HG03571 (cell line): Measurements from ENCODE around the gene TSSC4.

Experiments used
- ATAC-seq: cut with Tn5 transposase; IDR thresholded peaks from one replicate; pipeline ENCODE4 v1.9.1; 2021; ENCODE audit not compliant: unreplicated experiment

The TSSC4 gene

DNA sequence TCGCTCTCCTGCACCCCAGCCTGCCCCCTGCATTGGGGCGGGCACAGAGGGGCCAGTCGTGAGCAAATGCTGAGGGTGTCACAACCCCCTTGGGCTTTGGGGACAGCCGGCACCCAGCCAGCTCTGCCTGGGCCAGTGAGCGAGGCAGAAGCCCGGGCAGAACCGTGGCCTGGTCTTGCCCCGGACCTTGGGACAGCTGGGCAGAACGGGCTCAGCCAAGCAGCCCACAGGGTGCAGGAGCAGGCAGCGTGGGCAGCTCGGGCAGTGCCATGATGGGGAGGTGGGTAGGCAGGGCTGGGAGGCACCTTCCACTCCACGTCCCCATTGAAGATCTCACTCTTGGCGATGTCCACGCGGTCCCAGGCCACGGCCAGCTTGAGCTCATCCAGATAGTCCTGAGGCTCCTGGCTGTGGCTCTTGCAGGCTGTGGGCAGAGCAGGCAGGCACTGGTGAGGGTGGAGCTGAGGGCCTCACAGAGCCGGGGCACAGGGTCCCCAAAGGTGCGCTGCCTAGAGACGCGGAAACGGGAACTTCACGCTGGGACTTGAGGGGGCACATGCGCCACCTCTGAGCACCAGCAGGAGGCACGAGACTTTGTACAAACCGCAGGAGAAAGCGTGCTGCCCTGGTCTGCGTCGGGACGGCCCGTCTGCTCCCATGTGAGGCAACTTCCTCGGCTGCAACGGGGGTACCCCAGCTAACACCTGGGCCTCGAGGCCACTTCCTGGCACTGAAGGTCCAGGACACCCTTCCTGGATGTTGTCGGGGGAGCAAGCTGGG is 15.2 kb downstream of the TSSC4 start:
- ATAC-seq = no peak

DNA sequence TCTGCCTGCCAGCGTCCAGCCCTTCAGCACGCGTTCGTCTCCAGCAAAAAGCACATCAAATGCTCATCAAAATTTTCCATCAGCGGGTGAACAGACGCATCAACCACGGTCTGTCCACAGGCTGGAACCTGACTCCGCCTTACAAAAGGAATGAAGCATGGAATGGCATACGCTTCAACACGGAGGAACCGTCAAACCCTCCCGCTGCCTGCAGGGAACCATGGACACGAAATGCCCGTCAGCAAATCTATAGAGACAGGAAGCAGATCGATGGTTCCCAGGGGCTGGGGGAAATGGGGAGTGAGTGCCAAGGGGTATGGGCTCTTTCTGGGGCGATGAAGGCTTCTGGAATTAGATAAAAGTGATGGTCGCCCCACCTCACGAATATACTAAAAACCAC is 16.2 kb downstream of the TSSC4 start:
- no peak for ATAC-seq

- ATAC-seq = no peak
Observed at GRCh38 chr11:2417856-2418692, 17.5 kb downstream of the TSSC4 start.

- no peak for ATAC-seq
Observed at GRCh38 chr11:2418693-2419360, 18.3 kb downstream of the TSSC4 start.

- ATAC-seq = no peak
Observed at GRCh38 chr11:2419638-2420501, 19.3 kb downstream of the TSSC4 start.

- peak; percentile 60 for ATAC-seq
Observed at GRCh38 chr11:2420502-2421225, 20.1 kb downstream of the TSSC4 start.

DNA sequence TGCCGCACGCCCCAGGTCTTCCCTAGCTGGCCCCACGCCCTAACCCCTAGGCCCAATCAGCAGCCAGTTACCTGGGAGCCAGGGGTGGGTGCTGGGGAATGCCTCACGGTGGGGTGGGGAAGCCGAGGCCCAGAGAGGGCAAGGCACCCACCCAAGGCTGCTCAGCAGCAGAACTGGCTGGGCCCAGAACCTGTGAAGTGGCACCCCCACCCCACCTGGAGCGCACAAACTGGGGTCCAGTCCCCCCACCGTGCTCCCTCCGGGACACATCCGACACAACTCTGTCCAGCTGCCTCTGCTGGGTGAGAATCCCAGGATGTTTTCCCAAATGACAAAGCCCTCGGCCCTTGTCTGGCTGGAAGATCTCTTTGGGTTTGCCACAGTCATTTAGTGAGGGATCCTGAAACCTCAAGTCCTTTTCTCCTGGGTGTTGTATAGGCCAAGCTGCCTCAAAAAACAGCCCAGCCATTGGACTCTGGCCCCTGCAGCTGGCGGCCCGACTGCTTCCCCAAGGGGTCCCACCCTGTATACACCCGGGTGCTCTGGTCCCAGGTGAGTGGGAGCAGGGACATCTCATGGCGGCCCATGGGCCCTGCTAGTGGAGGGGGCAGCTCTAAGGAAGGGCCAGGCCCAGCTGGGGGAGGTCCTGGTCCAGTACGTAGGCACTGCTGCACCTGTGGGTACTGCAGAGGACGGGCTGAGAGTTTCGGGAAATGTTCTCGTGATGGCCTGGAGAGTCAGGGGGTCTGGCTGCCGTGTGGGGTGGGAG is 20.9 kb downstream of the TSSC4 start:
- ATAC-seq = no peak

DNA sequence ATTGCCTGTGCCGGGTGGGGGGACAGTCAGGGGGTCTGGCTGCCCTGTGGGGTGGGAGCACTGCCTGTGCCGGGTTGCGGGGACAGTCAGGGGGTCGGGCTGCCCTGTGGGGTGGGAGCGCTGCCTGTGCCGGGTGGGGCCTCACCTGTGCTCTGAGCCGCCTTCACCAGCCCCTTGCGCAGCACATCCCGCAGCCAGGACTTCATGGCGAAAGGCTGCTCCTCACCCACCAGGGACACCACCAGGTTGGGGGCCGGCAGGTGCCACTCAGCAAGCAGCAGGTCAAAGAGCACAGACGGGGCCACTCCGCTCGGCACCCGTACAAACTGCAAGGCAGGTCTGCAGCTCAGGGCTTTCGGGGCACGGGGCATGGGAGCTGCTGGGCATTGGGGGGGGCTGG is 21.4 kb downstream of the TSSC4 start:
- no peak for ATAC-seq

DNA sequence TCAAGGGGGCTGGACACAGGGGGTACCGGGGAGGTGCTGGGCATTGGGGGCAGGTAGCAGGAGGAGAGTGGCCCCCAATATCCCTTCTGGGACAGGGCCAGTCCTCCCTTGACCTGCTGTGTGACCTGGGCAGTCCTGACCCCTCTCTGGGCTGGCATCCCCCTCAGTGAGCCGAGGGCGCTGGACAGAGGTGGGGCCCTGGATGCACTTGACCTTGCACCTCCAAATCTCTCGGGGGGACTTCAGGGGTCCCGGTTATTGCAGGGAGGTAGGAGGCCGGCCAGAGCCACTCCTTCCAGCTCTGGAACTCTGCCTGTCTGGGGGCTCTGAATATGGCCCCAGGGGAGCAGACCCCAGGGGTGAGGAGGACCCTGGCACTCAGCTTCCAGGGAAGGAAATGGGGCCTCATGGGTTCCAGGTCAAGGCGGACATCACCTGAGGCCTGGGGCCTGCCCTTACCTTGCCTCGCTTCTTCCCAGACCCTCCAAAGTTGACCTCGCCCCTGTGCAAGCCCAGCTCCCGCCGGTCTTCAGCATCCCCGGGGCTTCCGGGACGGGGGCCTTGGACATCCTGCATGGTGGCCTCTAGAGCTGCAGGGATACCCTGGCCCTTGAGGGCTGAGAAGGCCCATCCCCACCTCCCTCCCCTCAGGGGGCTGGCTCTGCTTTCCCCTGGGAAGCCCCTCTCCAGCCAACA is 22.1 kb downstream of the TSSC4 start:
- ATAC-seq = no peak

- no peak for ATAC-seq
Observed at GRCh38 chr11:2423157-2424025, 22.8 kb downstream of the TSSC4 start.

- no peak for ATAC-seq
Observed at GRCh38 chr11:2424811-2425495, 24.4 kb downstream of the TSSC4 start.

GRCh38 chr11:2425506-2425905 is 25.0 kb downstream of the TSSC4 start:
- no peak for ATAC-seq

DNA sequence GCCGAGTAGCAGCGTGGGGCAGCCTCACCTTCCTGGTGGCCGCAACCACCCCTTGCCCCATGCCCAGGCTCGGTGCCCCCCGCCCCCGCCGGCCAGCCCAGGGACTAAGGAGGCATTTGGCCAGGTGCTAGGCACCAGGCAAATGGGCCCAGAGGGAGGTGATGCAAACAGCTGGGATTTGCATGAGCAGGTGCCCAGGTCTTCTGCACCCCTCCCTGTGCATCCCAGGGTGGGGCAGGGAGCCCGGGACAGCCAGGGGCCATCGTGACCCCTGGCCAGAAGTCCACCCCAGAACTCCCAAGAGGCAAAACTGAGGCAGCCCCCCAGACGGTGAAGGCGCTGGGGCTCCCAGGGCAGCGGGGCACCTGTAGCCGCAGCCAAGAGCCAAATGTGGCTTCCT is 25.7 kb downstream of the TSSC4 start:
- ATAC-seq = no peak

DNA sequence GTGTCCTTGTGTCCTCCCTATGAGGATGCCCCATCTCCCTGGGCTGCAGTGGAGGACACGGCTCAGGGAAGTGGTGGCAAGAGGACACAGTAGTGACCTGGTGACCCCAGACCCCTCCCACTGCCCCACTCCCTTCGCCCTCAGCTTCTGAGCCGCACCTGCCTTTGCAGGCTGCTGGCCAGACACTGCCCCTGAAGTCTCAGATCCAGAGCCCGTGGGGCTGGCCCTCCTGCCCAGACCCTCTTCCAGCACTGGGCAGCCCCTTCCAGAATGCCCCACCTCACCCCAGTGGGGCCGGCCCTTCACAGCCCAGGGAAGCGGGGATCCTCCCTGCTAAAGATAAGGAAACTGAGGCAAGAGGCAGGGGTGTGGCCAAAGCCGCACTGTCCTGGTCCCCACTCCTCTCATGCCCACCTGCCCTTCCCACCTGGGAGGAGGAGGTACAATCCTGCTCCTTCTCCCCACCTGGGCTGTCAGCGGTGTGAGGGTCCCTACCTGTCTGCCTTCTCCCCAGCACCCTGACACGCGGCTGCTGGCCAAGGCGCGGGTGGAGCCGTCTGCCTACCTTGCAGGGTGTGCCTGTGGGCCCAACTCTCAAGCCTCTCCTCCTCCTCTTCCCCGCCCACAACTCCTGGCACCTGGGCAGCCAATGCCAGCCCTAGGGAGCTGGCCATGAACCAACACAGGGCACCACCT is 26.4 kb downstream of the TSSC4 start:
- ATAC-seq = no peak

DNA sequence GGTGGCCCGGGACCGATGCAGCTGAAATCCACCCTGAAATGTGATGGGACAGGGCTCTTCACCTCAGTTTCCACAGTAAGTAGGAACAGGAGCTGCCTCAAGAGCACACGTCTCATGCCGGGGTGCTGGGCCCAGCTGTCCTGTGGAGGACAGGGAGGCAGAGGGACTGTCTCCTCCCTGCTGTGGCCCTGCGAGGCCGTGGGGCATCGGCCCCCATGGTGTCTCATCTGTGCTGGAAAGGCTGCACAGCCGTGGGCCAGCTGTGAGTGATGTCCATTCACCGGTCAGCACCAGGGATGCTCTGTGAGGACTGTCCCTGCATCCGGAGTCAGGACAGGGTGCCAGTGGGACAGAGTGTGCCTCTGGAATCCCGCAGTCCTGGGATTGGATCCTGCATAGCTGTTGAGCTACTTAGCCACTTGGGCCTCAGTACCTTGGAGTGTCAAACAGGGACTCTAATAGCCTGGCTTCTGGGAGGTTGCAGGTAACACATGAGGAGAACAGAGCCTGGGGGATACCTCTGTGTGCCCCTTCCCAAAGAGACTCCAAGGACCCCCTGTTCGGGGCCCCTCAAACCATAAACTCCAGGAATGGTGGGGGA is 27.3 kb downstream of the TSSC4 start:
- ATAC-seq = no peak

GRCh38 chr11:2428322-2428795 is 27.8 kb downstream of the TSSC4 start:
- ATAC-seq = no peak
